Hematopoietic multipotent progenitor cell treated with erythropoietin and hydrocortisone succinate and interleukin-3 and kit ligand, for 17 days (in vitro differentiated cells): ENCODE data around the gene GRID1.

Source experiments
- DNase-seq: peaks from one replicate; pipeline ENCODE4 v3.0.0-alpha.2; 2015; ENCODE audit warnings: low spot score

The GRID1 gene

GRCh38 chr10:85810674-85811073, 555.9 kb downstream of the GRID1 start:
- DNase-seq: no peak

- no peak for DNase-seq
These were observed 571.1 kb downstream of the GRID1 start for GRCh38 chr10:85795460-85795859.

- DNase-seq: no peak
These were observed 572.0 kb downstream of the GRID1 start for GRCh38 chr10:85794553-85794952.

- no peak for DNase-seq
These were observed 574.1 kb downstream of the GRID1 start for GRCh38 chr10:85792533-85792858.

- no peak for DNase-seq
These were observed 574.6 kb downstream of the GRID1 start for GRCh38 chr10:85791818-85792532.

GRCh38 chr10:85789982-85790789, 576.4 kb downstream of the GRID1 start:
- no peak for DNase-seq

GRCh38 chr10:85789125-85789524, 577.5 kb downstream of the GRID1 start:
- no peak for DNase-seq

- DNase-seq: no peak
These were observed 578.0 kb downstream of the GRID1 start for GRCh38 chr10:85788570-85788969.

- no peak for DNase-seq
These were observed 578.7 kb downstream of the GRID1 start for GRCh38 chr10:85787881-85788280.

- no peak for DNase-seq
These were observed 579.2 kb downstream of the GRID1 start for GRCh38 chr10:85787393-85787792.

GRCh38 chr10:85786401-85786899, 580.1 kb downstream of the GRID1 start:
- DNase-seq: no peak

- DNase-seq: no peak
These were observed 581.8 kb downstream of the GRID1 start for GRCh38 chr10:85784792-85785191.

GRCh38 chr10:85781404-85781803, 585.2 kb downstream of the GRID1 start:
- no peak for DNase-seq

- DNase-seq: no peak
These were observed 588.5 kb downstream of the GRID1 start for GRCh38 chr10:85778074-85778473.

GRCh38 chr10:85767891-85768290, 598.7 kb downstream of the GRID1 start:
- no peak for DNase-seq

- no peak for DNase-seq
These were observed 602.5 kb downstream of the GRID1 start for GRCh38 chr10:85764108-85764507.

- no peak for DNase-seq
These were observed 604.6 kb downstream of the GRID1 start for GRCh38 chr10:85761906-85762445.

- DNase-seq: no peak
These were observed 624.8 kb downstream of the GRID1 start for GRCh38 chr10:85741626-85742300.

GRCh38 chr10:85735997-85736396, 630.6 kb downstream of the GRID1 start:
- DNase-seq: no peak

- DNase-seq: no peak
These were observed 631.8 kb downstream of the GRID1 start for GRCh38 chr10:85734791-85735190.

- no peak for DNase-seq
These were observed 642.4 kb downstream of the GRID1 start for GRCh38 chr10:85724215-85724614.

GRCh38 chr10:85720931-85721590, 645.5 kb downstream of the GRID1 start:
- no peak for DNase-seq
